Measurements from ENCODE around the gene EFHD2.
A peak's percentile ranks its signal among the peaks of the same experiment; 100 is the strongest.
"Not testable (repeated sequence)": the region's sequence is repeated elsewhere in the genome, so short reads cannot be mapped to it uniquely, and the experiment has no call there.

EFHD2 gene

DNA sequence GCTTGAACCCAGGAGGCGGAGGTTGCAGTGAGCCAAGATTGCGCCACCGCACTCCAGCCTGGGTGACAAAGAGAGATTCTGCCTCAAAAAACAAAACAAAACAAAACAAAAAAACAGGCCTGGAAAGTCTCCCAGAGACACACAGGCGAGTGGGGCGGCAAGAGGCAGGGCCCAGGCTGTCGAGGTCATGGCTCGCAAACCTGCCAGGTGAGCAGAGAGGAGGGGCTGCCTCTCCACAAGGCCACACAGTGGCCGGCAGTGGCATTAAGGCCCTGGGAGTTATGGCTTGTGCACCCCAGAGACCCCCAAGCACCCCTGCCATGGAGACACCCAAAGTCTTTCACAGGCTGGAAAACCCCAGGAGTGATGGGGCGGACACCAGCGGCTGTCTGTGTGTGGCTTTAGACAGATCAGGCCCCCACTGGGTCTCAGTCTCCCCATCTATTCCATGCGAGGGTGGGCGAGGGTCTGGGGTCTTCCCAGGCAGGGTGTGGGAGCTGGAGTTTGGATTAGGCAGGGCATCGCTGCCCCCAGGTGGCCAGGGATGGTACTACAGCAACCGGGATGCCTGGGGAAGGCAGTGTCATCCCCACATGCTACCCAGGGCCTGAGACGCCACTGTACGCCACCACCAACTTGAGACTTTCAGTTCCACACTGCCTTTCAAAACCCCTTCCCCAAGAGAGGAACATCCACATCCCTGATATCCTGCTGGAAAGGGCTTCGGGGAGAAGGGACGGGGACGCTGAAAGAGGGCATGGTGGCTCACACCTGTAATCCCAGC lies 21.3 kb downstream of the EFHD2 start:
- peak; percentile 74 for DNase-seq (ENCODE audit: low spot score)

GRCh38 chr1:15431571-15431948 lies 21.9 kb downstream of the EFHD2 start:
- no peak for DNase-seq (ENCODE audit: low spot score)

DNA sequence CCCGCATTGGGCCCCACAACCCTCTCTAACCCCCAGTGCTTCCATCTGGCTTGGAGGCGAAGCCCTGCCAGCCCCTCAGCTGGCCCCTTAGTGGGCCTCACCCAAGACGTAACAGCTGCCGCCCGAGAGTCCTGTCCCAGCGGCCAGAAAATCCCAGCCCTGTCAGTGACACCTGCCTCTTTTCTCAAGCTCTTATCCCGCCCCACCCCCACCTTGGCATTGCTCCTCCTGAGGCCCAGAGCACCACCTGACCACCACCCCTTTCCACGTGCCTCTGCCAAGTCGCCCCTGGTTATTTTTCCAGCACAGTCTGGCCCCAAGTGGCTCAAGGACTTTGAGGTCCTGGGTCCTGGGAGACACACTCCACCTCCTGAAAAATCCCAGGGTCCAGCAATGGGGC lies 22.6 kb downstream of the EFHD2 start:
- DNase-seq (ENCODE audit: low spot score), result no peak

GRCh38 chr1:15433471-15433870 lies 23.8 kb downstream of the EFHD2 start:
- no peak for DNase-seq (ENCODE audit: low spot score)

GRCh38 chr1:15434739-15435138 lies 25.1 kb downstream of the EFHD2 start:
- DNase-seq (ENCODE audit: low spot score), result not testable (repeated sequence)

GRCh38 chr1:15435239-15436077 lies 25.8 kb downstream of the EFHD2 start:
- no peak for DNase-seq (ENCODE audit: low spot score)

- DNase-seq (ENCODE audit: low spot score), result no peak
Measured at GRCh38 chr1:15436881-15437442, 27.3 kb downstream of the EFHD2 start.

- DNase-seq (ENCODE audit: low spot score), result no peak
Measured at GRCh38 chr1:15439325-15439724, 29.6 kb downstream of the EFHD2 start.

DNA sequence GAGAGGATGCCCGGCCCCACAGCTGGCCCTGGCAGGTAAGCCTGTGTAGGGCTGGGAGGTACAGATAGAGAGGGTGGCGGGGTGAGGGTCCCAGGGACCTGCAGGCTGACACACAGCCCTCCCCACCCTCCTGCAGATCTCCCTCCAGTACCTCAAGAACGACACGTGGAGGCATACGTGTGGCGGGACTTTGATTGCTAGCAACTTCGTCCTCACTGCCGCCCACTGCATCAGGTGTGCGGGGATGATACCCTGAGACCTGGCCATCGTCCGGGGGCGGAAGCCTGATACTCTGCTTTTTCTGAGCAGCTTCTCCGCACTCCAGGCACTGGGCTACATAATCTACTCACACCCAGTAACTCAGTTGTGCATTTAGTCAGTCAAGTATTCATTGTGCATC lies 30.7 kb downstream of the EFHD2 start:
- no peak for DNase-seq (ENCODE audit: low spot score)

DNA sequence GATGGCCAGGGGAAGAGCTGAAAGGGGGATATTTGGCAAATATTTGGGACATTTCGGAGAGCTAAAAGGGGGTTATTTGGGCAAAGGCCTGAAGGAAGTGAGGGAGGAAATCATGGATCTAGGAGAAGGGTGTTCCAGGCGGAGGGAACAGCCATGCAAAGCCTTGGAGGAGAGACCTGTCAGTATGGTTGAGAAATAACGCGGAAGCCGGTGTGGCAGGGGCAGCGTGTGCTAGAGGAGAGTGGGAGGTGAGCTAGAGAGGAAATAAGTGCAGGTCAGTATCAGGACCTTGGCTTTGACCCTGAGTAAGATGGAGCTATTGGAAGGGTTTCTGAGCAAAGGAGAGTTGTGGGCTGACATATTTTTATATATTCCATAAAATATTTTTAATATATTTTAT lies 31.6 kb downstream of the EFHD2 start:
- DNase-seq (ENCODE audit: low spot score), result no peak

DNA sequence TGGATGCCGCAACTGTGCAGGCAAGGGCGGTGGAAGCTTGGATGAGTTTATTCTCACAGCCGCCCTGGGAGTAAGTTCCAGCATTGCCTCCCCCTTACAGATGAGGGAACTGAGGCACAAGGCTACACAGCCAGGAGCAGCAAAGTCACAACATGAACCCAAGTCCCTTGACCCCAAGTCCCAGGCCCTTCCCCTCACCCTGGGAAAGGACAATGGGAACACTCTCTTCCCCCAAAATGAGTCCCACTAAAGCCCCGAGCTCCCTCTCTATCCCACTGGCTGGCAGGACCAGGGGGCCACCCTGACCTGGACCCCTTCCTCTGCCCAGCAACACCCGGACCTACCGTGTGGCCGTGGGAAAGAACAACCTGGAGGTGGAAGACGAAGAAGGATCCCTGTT lies 32.4 kb downstream of the EFHD2 start:
- DNase-seq (ENCODE audit: low spot score), result no peak

- no peak for DNase-seq (ENCODE audit: low spot score)
Measured at GRCh38 chr1:15442759-15443158, 33.1 kb downstream of the EFHD2 start.

DNA sequence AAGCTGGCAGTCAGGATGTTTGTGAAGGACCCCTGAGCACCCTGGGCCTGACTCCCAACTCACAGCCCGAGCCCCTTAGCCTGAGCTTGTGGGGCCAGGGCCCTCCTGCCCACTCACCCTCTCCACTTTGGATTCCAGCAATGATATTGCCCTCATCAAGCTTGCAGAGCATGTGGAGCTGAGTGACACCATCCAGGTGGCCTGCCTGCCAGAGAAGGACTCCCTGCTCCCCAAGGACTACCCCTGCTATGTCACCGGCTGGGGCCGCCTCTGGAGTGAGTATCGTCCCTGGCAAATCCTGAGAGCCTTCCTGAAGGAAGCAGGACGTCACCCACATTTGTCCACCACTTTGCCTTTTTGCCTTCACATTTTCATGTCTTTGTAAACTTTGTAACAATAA lies 33.6 kb downstream of the EFHD2 start:
- no peak for DNase-seq (ENCODE audit: low spot score)

GRCh38 chr1:15444468-15445389 lies 35.0 kb downstream of the EFHD2 start:
- no peak for DNase-seq (ENCODE audit: low spot score)

DNA sequence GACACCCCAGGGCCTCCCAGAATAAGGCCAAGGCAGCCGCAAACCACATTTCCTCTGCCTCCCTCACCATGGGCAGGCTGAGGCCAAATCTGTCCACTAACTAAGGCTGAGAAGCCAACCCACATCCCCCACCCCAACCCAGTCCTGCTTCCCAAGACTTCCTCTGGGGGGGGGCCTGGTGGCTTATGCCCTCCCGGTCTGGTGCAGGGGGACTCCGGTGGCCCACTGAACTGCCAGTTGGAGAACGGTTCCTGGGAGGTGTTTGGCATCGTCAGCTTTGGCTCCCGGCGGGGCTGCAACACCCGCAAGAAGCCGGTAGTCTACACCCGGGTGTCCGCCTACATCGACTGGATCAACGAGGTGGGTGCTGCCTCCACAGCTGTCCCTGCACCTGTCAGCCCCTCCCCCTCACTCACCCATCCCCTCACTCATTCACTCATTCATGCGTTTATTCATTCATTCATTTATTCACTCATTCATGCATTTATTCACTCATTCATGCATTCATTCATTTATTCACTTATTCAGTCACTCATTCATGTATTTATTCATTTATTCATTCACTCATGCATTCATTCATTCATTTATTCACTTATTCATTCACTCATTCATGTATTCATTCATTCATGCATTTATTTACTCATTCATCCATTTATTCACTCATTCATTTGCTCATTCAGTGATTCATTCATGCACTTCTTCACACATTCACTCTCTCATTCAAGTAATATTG lies 35.9 kb downstream of the EFHD2 start:
- DNase-seq (ENCODE audit: low spot score), result no peak

DNA sequence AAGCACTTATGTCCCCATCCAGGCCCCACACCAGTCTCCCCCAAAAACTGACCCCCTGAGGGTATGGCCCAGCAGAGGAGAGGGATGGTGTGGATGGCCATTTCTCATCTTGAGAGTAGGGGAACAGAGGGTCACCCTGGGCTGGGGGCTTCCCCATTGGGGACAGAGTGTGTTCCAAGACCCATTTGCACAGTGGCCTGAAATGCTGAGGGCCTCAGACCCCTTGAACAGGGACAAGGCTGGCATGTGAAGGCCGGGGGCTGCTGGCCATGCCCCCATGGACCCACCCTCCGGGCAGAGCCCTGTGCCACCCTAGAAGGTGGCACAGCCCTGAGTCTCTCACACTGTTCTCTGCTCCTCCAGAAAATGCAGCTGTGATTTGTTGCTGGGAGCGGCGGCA lies 36.5 kb downstream of the EFHD2 start:
- no peak for DNase-seq (ENCODE audit: low spot score)

DNA sequence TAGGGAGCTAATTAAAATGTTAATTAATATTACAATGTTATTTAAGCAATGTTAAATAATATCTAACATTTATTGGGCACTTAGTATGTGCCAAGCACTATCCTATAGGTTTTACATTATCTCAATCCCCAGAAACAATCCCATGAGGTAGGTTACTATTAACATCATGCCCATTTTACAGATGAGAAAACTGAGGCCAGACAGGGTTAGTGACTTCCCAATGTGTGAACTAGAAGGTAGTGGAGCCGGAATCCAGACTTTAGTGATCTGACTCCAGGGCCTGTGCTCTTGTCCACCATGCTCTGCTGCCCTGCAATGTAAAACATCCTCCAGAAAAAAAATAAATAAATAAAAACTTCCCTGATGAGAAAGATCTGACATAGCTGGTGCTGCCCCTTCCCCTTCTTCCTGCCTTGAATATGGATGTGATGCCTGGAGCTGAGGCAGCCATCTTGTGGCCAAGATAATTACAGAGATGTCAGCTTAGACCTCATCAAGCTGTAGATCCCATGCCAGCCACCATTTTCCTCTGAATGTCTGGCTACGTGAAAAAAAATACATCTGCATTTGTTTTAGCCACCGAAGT lies 39.3 kb downstream of the EFHD2 start:
- DNase-seq (ENCODE audit: low spot score), result no peak

- DNase-seq (ENCODE audit: low spot score), result no peak
Measured at GRCh38 chr1:15449567-15449966, 39.9 kb downstream of the EFHD2 start.

- DNase-seq (ENCODE audit: low spot score), result no peak
Measured at GRCh38 chr1:15451014-15451722, 41.5 kb downstream of the EFHD2 start.

DNA sequence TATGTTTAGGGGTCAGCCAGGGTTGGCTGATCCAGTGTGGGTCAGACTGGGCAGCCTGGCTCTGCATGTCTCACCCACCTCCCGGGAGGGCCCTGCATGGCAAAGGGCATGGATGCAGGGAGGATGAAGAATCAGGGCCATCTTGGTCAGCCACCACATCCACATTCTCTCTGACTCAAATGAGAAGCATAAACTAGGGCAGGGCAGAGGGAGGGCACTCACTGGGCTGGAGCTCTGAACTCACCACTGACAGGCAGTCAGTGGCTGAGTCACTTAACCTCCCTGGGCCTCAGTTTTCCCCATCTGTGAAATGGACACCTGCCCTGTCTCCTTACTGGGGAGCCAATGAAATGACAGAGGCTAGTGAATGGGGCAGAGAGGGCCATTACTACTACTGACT lies 42.5 kb downstream of the EFHD2 start:
- DNase-seq (ENCODE audit: low spot score), result no peak
